Measurements from ENCODE around the gene BCAS3. TPM values are rescaled to one million over a fixed set of nuclear protein-coding genes. Genes with fewer than 3 reads are reported as not detected.

BCAS3 gene
- total and polyA plus RNA-seq, 5 donors from 2014 or later, result 29.7 to 59.1 (median 33.9) TPM

DNA sequence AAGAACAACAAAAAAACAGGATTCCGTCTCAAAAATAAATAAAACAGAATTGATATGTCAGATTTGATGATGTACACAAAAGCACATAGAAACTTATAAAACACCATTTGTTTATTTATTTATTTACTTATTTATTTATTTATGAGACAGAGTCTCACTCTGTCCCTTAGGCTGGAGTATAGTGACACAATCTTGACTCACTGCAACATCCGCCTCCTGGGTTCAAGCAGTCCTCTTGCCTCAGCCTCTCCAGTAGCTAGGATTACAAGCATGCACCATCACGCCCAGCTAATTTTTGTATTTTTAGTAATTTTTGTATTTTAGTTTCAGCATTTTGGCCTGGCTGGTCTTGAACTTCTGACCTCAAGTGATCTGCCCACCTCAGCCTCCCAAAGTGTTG, 21.4 kb downstream of the BCAS3 start:
- Mint-ChIP-seq H3K4me1 (peaks cover 0 to 8% (median 4%) of the 10 kb centered on the region in 4 donors), H3K4me3 (no peak overlapping the region), H3K36me3 (peaks cover 29% of the 10 kb centered on the region), H3K27me3 (no peaks in the 10 kb centered on the region), H3K9me3 (no peaks in the 10 kb centered on the region), H3K27ac (no peak overlapping the region)
- Histone ChIP-seq H3K27ac (ENCODE audit: insufficient read depth, low read length, poor library complexity, severe bottlenecking) (no peak overlapping the region), H3K4me3 (ENCODE audit: low read depth, low read length) (no peak overlapping the region), H3K9me3 (ENCODE audit: control insufficient read depth in 2 of 2, low read length in 2 of 2) (no peaks in the 10 kb centered on the region), H3K4me1 (ENCODE audit: control insufficient read depth, insufficient read depth, low read length, poor library complexity, severe bottlenecking) (no peaks in the 10 kb centered on the region), H3K27me3 (ENCODE audit: control insufficient read depth, insufficient read depth, low read length) (no peaks in the 10 kb centered on the region), H3K36me3 (ENCODE audit: control insufficient read depth, insufficient read depth, low read length) (peaks cover 14% of the 10 kb centered on the region)
- no peak for ATAC-seq (ENCODE audit: low read depth in 2 of 2)
- DNase-seq, result no peak

GRCh38 chr17:60704170-60704569, 26.5 kb downstream of the BCAS3 start:
- Mint-ChIP-seq H3K9me3 (no peaks in the 10 kb centered on the region), H3K4me1 (peaks cover 0 to 8% (median 4%) of the 10 kb centered on the region in 4 donors), H3K27me3 (no peaks in the 10 kb centered on the region), H3K27ac (no peak overlapping the region), H3K36me3 (peaks cover 14% of the 10 kb centered on the region), H3K4me3 (no peak overlapping the region)
- no peaks in the 10 kb centered on the region for H3K9me3 ChIP-seq (ENCODE audit: control insufficient read depth in 2 of 2, low read length in 2 of 2)
- no peaks in the 10 kb centered on the region for H3K4me1 ChIP-seq (ENCODE audit: control insufficient read depth, insufficient read depth, low read length, poor library complexity, severe bottlenecking)
- H3K36me3 ChIP-seq (ENCODE audit: control insufficient read depth, insufficient read depth, low read length), result peaks cover 5% of the 10 kb centered on the region
- ATAC-seq (ENCODE audit: low read depth in 2 of 2), result no peak
- no peak overlapping the region for H3K4me3 ChIP-seq (ENCODE audit: low read depth, low read length)
- H3K27ac ChIP-seq (ENCODE audit: insufficient read depth, low read length, poor library complexity, severe bottlenecking), result no peak overlapping the region
- no peak for DNase-seq
- no peaks in the 10 kb centered on the region for H3K27me3 ChIP-seq (ENCODE audit: control insufficient read depth, insufficient read depth, low read length)

DNA sequence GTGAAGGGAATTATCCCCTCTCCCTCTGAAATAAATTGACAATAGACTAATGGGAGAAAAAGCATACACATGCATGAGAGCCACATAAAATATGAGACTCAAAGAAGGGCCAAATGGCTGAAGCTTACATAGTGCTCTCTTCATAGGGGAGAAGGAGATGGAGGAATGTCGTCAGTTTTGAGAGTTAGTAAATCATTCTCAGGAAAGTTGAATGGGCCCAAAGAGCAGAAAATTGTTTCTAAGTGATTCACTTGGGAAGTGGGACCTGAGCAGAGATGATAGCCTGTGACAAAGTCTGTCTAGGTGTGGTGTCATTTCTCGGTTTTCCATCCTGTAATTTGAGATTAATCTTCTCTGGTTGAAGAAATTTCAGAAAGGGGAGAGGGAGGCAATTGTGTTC, 35.0 kb downstream of the BCAS3 start:
- ATAC-seq (ENCODE audit: low read depth in 2 of 2) (no peak), DNase-seq (no peak)
- Mint-ChIP-seq H3K27me3 (no peaks in the 10 kb centered on the region), H3K27ac (no peak overlapping the region), H3K36me3 (peaks cover 38% of the 10 kb centered on the region), H3K4me1 (peaks cover 0 to 10% (median under 1%) of the 10 kb centered on the region in 4 donors), H3K9me3 (no peaks in the 10 kb centered on the region), H3K4me3 (no peak overlapping the region)
- peaks cover 20% of the 10 kb centered on the region for H3K36me3 ChIP-seq (ENCODE audit: control insufficient read depth, insufficient read depth, low read length)
- no peaks in the 10 kb centered on the region for H3K9me3 ChIP-seq (ENCODE audit: control insufficient read depth in 2 of 2, low read length in 2 of 2)
- H3K4me3 ChIP-seq (ENCODE audit: low read depth, low read length), result no peak overlapping the region
- H3K4me1 ChIP-seq (ENCODE audit: control insufficient read depth, insufficient read depth, low read length, poor library complexity, severe bottlenecking), result no peaks in the 10 kb centered on the region
- no peak overlapping the region for H3K27ac ChIP-seq (ENCODE audit: insufficient read depth, low read length, poor library complexity, severe bottlenecking)
- no peaks in the 10 kb centered on the region for H3K27me3 ChIP-seq (ENCODE audit: control insufficient read depth, insufficient read depth, low read length)

GRCh38 chr17:60713608-60714007, 36.0 kb downstream of the BCAS3 start:
- H3K27ac Mint-ChIP-seq, result no peak overlapping the region
- no peaks in the 10 kb centered on the region for H3K27me3 Mint-ChIP-seq
- H3K27ac ChIP-seq (ENCODE audit: insufficient read depth, low read length, poor library complexity, severe bottlenecking), result no peak overlapping the region
- no peaks in the 10 kb centered on the region for H3K4me1 ChIP-seq (ENCODE audit: control insufficient read depth, insufficient read depth, low read length, poor library complexity, severe bottlenecking)
- ATAC-seq (ENCODE audit: low read depth in 2 of 2) (no peak), DNase-seq (no peak)
- no peaks in the 10 kb centered on the region for H3K9me3 ChIP-seq (ENCODE audit: control insufficient read depth in 2 of 2, low read length in 2 of 2)
- peaks cover 20% of the 10 kb centered on the region for H3K36me3 ChIP-seq (ENCODE audit: control insufficient read depth, insufficient read depth, low read length)
- H3K4me3 Mint-ChIP-seq, result no peak overlapping the region
- H3K9me3 Mint-ChIP-seq, result no peaks in the 10 kb centered on the region
- H3K36me3 Mint-ChIP-seq, result peaks cover 38% of the 10 kb centered on the region
- no peak overlapping the region for H3K4me3 ChIP-seq (ENCODE audit: low read depth, low read length)
- peaks cover 0 to 10% (median 0%) of the 10 kb centered on the region in 4 donors for H3K4me1 Mint-ChIP-seq
- H3K27me3 ChIP-seq (ENCODE audit: control insufficient read depth, insufficient read depth, low read length), result no peaks in the 10 kb centered on the region

DNA sequence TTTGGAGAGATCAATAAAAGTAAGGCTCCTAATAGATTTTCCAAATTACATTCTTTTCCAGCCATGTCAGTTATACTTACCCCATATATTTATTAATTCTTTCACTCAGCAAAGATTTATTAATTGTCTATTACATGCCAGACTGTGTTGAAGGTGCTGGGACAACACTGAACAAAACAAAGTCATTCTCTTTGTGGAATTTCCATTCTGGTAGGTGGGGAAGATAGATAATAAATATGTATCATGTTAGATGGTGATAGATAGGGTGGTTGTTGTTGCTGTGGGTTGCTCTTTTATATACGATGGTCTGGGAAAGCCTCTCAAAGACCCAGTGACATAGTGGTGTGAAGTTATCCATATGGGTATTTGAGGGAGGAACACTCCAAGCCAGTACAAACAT, 39.1 kb downstream of the BCAS3 start:
- ATAC-seq (ENCODE audit: low read depth in 2 of 2), result no peak
- Histone ChIP-seq H3K9me3 (ENCODE audit: control insufficient read depth in 2 of 2, low read length in 2 of 2) (no peaks in the 10 kb centered on the region), H3K36me3 (ENCODE audit: control insufficient read depth, insufficient read depth, low read length) (no peaks in the 10 kb centered on the region), H3K27ac (ENCODE audit: insufficient read depth, low read length, poor library complexity, severe bottlenecking) (no peak overlapping the region), H3K4me1 (ENCODE audit: control insufficient read depth, insufficient read depth, low read length, poor library complexity, severe bottlenecking) (no peaks in the 10 kb centered on the region), H3K4me3 (ENCODE audit: low read depth, low read length) (no peak overlapping the region), H3K27me3 (ENCODE audit: control insufficient read depth, insufficient read depth, low read length) (no peaks in the 10 kb centered on the region)
- peaks cover 15% of the 10 kb centered on the region for H3K36me3 Mint-ChIP-seq
- no peak overlapping the region for H3K27ac Mint-ChIP-seq
- peaks cover 7% of the 10 kb centered on the region for H3K27me3 Mint-ChIP-seq
- no peaks in the 10 kb centered on the region for H3K9me3 Mint-ChIP-seq
- no peak for DNase-seq
- peaks cover 4 to 15% (median 5%) of the 10 kb centered on the region in 4 donors for H3K4me1 Mint-ChIP-seq
- H3K4me3 Mint-ChIP-seq, result no peak overlapping the region

DNA sequence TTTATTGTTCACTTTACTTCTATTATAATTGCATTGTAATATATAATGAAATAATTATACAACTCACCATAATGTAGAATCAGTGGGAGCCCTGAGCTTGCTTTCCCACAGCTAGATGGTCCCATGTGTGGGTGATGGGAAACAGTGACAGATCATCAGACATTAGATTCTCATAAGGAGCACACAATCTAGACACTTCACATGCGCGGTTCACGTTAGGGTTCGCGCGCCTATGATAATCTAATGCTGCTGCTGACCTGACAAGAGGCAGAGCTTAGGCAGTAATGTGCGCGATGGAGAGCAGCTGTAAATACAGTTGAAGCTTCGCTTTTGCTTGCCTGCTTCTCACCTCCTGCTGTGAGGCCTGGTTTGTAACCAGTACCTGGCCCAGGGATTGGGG, 40.2 kb downstream of the BCAS3 start:
- peaks cover 10% of the 10 kb centered on the region for H3K36me3 Mint-ChIP-seq
- Histone ChIP-seq H3K9me3 (ENCODE audit: control insufficient read depth in 2 of 2, low read length in 2 of 2) (no peaks in the 10 kb centered on the region), H3K4me3 (ENCODE audit: low read depth, low read length) (no peak overlapping the region), H3K4me1 (ENCODE audit: control insufficient read depth, insufficient read depth, low read length, poor library complexity, severe bottlenecking) (no peaks in the 10 kb centered on the region), H3K36me3 (ENCODE audit: control insufficient read depth, insufficient read depth, low read length) (no peaks in the 10 kb centered on the region), H3K27ac (ENCODE audit: insufficient read depth, low read length, poor library complexity, severe bottlenecking) (no peak overlapping the region), H3K27me3 (ENCODE audit: control insufficient read depth, insufficient read depth, low read length) (no peaks in the 10 kb centered on the region)
- no peak overlapping the region for H3K4me3 Mint-ChIP-seq
- DNase-seq, result no peak
- no peaks in the 10 kb centered on the region for H3K9me3 Mint-ChIP-seq
- H3K27me3 Mint-ChIP-seq, result peaks cover 7% of the 10 kb centered on the region
- H3K27ac Mint-ChIP-seq, result peak overlapping the region in 1 of 3 donors; percentile 79
- peaks cover 4 to 11% (median 5%) of the 10 kb centered on the region in 4 donors for H3K4me1 Mint-ChIP-seq
- ATAC-seq (ENCODE audit: low read depth in 2 of 2), result no peak

DNA sequence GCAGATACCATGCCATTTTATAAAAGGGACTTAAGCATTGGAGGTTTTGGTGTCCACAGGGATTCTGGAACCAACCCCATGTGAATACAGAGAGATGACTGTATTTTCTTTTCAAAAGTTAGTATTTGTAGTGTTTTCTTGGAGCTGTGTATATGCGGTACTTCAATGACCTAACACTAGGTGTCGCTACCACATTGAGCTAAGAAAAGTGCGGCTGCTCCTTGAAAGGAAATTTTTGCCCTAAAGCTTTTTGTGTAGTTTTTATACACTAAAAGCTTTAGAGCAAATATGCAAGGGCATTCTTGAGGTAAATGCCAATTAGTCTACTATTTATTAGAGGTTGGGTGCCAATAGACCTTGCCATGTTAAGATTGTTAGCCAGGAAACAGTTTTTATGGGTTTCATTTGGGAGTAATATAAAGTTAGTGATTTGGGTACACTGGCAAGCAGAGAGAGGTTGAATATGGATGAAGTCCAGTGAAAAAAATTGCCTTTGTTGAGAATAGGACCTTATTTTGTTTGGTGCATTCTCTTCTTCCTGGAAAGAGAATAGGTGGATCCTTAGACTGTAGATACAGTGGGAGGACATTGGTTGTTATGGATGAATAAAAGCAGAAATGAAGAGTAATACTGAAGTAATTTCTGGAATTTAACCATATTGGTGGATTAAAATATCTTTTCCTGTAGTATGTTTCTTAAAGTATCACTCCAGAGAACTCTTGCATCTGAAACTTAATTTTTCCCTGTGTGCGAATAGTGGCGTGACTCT, 43.3 kb downstream of the BCAS3 start:
- no peaks in the 10 kb centered on the region for H3K9me3 ChIP-seq (ENCODE audit: control insufficient read depth in 2 of 2, low read length in 2 of 2)

GRCh38 chr17:60724647-60725046, 47.0 kb downstream of the BCAS3 start:
- no peaks in the 10 kb centered on the region for H3K27me3 ChIP-seq (ENCODE audit: control insufficient read depth, insufficient read depth, low read length)
- H3K9me3 ChIP-seq (ENCODE audit: control insufficient read depth in 2 of 2, low read length in 2 of 2), result no peaks in the 10 kb centered on the region
- ATAC-seq (ENCODE audit: low read depth in 2 of 2), result no peak
- H3K4me1 ChIP-seq (ENCODE audit: control insufficient read depth, insufficient read depth, low read length, poor library complexity, severe bottlenecking), result no peaks in the 10 kb centered on the region
- H3K4me3 ChIP-seq (ENCODE audit: low read depth, low read length), result no peak overlapping the region
- Mint-ChIP-seq H3K27ac (no peak overlapping the region), H3K4me3 (no peak overlapping the region), H3K4me1 (peaks cover 5 to 10% (median 7%) of the 10 kb centered on the region in 4 donors), H3K27me3 (peaks cover 7% of the 10 kb centered on the region), H3K36me3 (peaks cover 10% of the 10 kb centered on the region), H3K9me3 (peaks cover 0 to 2% (median 0%) of the 10 kb centered on the region in 7 donors)
- H3K27ac ChIP-seq (ENCODE audit: insufficient read depth, low read length, poor library complexity, severe bottlenecking), result no peak overlapping the region
- no peak for DNase-seq
- H3K36me3 ChIP-seq (ENCODE audit: control insufficient read depth, insufficient read depth, low read length), result no peaks in the 10 kb centered on the region

More for the DNA sequence above, 43.3 kb downstream of the BCAS3 start:
- Histone ChIP-seq H3K27ac (ENCODE audit: insufficient read depth, low read length, poor library complexity, severe bottlenecking) (no peak overlapping the region), H3K36me3 (ENCODE audit: control insufficient read depth, insufficient read depth, low read length) (no peaks in the 10 kb centered on the region), H3K4me3 (ENCODE audit: low read depth, low read length) (no peak overlapping the region), H3K4me1 (ENCODE audit: control insufficient read depth, insufficient read depth, low read length, poor library complexity, severe bottlenecking) (no peaks in the 10 kb centered on the region), H3K27me3 (ENCODE audit: control insufficient read depth, insufficient read depth, low read length) (no peaks in the 10 kb centered on the region)
- Mint-ChIP-seq H3K36me3 (peaks cover 7% of the 10 kb centered on the region), H3K4me3 (no peak overlapping the region), H3K4me1 (peaks cover 4 to 10% (median 5%) of the 10 kb centered on the region in 4 donors), H3K27ac (no peak overlapping the region), H3K27me3 (peaks cover 7% of the 10 kb centered on the region), H3K9me3 (no peaks in the 10 kb centered on the region)
- peak in 1 of 2 donors; percentile 43 for ATAC-seq (ENCODE audit: low read depth in 2 of 2)
- DNase-seq, result peak; percentile 8 to 74 (median 54)
